ENCODE results near the gene ULK2.

DNA sequence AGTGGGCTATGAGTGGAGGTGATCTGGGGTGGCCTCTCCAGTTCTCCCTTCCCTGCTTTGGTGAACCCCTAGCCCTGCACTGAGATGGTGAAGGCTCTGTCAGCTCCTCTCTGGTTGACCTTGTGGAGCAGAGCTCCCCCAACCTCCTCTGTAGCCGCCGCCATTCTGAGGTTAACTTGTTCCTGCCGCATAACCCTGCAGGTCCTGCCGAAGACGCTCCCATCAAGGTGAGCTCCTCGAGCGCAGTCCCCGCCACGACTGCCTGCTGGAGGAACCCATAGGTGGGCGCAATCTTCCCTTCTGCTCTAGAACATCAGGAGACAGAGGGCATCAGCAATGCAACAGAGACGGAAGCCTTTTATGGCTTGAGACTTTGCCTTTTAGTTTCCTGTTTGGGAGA, 136.1 kb downstream of the ULK2 start:
- TF ChIP-seq, protein P1, sequence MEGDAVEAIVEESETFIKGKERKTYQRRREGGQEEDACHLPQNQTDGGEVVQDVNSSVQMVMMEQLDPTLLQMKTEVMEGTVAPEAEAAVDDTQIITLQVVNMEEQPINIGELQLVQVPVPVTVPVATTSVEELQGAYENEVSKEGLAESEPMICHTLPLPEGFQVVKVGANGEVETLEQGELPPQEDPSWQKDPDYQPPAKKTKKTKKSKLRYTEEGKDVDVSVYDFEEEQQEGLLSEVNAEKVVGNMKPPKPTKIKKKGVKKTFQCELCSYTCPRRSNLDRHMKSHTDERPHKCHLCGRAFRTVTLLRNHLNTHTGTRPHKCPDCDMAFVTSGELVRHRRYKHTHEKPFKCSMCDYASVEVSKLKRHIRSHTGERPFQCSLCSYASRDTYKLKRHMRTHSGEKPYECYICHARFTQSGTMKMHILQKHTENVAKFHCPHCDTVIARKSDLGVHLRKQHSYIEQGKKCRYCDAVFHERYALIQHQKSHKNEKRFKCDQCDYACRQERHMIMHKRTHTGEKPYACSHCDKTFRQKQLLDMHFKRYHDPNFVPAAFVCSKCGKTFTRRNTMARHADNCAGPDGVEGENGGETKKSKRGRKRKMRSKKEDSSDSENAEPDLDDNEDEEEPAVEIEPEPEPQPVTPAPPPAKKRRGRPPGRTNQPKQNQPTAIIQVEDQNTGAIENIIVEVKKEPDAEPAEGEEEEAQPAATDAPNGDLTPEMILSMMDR (IDR thresholded peaks at IDR 0.05; ENCODE audit: low read depth, low read length, poor library complexity, severe bottlenecking): no peak
- TF ChIP-seq EZH2phosphoT487 (IDR thresholded peaks at IDR 0.05; ENCODE audit: borderline replicate concordance, low read length): no peak
